Fibroblast of villous mesenchyme (primary cell): Measurements from ENCODE around the gene MBTPS2. TPM values are rescaled to one million over a fixed set of nuclear protein-coding genes. Genes with fewer than 3 reads are reported as not detected.

Source experiments
- DNase-seq: peaks from one replicate; pipeline ENCODE4 v3.0.0-alpha.2; 2010; ENCODE audit warnings: low read depth
- H3K4me3 ChIP-seq: 2 replicates; pipeline ENCODE4 v1.5.1; 2011; ENCODE audit warnings: low read depth, mild to moderate bottlenecking, low read length
- CTCF ChIP-seq: IDR thresholded peaks from 2 replicates; pipeline ENCODE4 v1.5.1; 2012; ENCODE audit warnings: low read depth, mild to moderate bottlenecking, low read length; ENCODE audit not compliant: insufficient read depth
- total RNA-seq: library from RNA; depleted of rRNA; stranded (reverse); fragments of >200 nt; gene quantifications from 2 replicates; pipeline ENCODE4 v1.2.3, GENCODE V29; 2012

The MBTPS2 gene
- total RNA-seq, 1 donor, result 11.2 TPM

- TF ChIP-seq CTCF, result no peak
- no peak for DNase-seq
Measured at GRCh38 chrX:21831496-21831895, 7.9 kb upstream of the MBTPS2 start.

GRCh38 chrX:21837056-21837455 is 2.4 kb upstream of the MBTPS2 start:
- no peak overlapping the region for H3K4me3 ChIP-seq
- DNase-seq, result no peak
- TF ChIP-seq CTCF, result no peak

More at GRCh38 chrX:21831496-21831895, 7.9 kb upstream of the MBTPS2 start:
- H3K4me3 ChIP-seq, result no peak overlapping the region

GRCh38 chrX:21838937-21839333 is 482 bp upstream of the MBTPS2 start:
- TF ChIP-seq CTCF, result no peak
- DNase-seq, result peak; percentile 47
- H3K4me3 ChIP-seq, result peak overlapping the region; percentile 72

- no peak for TF ChIP-seq CTCF
- peak overlapping the region; percentile 72 for H3K4me3 ChIP-seq
- DNase-seq, result no peak
Measured at GRCh38 chrX:21840193-21840545, 752 bp downstream of the MBTPS2 start.

- no peak for DNase-seq
- H3K4me3 ChIP-seq, result no peak overlapping the region
- TF ChIP-seq CTCF, result no peak
Measured at GRCh38 chrX:21843179-21843578, 3.8 kb downstream of the MBTPS2 start.

GRCh38 chrX:21845096-21845495 is 5.7 kb downstream of the MBTPS2 start:
- no peak overlapping the region for H3K4me3 ChIP-seq
- no peak for DNase-seq
- no peak for TF ChIP-seq CTCF

- no peak for TF ChIP-seq CTCF
- no peak overlapping the region for H3K4me3 ChIP-seq
- no peak for DNase-seq
Measured at GRCh38 chrX:21847342-21847741, 7.9 kb downstream of the MBTPS2 start.
